HepG2 (cell line): Measurements from ENCODE around the gene FCHO2. TPM values are rescaled to one million over a fixed set of nuclear protein-coding genes. Genes with fewer than 3 reads are reported as not detected.

Experiments
- DNMT1 ChIP-seq: sonication (generic); formaldehyde crosslinking; IDR thresholded peaks from 2 replicates; pipeline ENCODE4 v1.5.1; 2020; ENCODE audit warnings: mild to moderate bottlenecking, missing genetic modification reagents
- FIP1L1 ChIP-seq: fragments of 200-400 bp; formaldehyde crosslinking; IDR thresholded peaks from 2 replicates; pipeline ENCODE4 v1.6.1; 2018; ENCODE audit warnings: low read depth, mild to moderate bottlenecking, low read length, moderate library complexity, borderline replicate concordance; ENCODE audit not compliant: insufficient read depth
- FOXA3 ChIP-seq: IDR thresholded peaks from 2 replicates; pipeline ENCODE4 v1.6.1; 2016; ENCODE audit warnings: missing genetic modification reagents, missing compliant biosample characterization
- FUBP1 ChIP-seq: sonication (generic); formaldehyde crosslinking; IDR thresholded peaks from 2 replicates; pipeline ENCODE4 v1.5.1; 2020; ENCODE audit warnings: missing genetic modification reagents, mild to moderate bottlenecking, borderline replicate concordance
- GMEB1 ChIP-seq: sonication (generic); formaldehyde crosslinking; IDR thresholded peaks from 2 replicates; pipeline ENCODE4 v1.5.1; 2020; ENCODE audit warnings: missing genetic modification reagents, mild to moderate bottlenecking, borderline replicate concordance
- LCORL ChIP-seq, 2 experiments: fragments of 450-650 bp in 1 of 2; sonication (generic) in 1 of 2; formaldehyde crosslinking in 1 of 2; IDR thresholded peaks; 2 replicates each; pipeline versions ENCODE4 v1.5.0 to v1.6.1; 2017 to 2020; ENCODE audit warnings: antibody characterized with exemption in 1 of 2, missing genetic modification reagents in 1 of 2
- MBNL3 ChIP-seq: fragments of 250-450 bp; sonication (Bioruptor Pico); conservative IDR thresholded peaks from 2 replicates; pipeline ENCODE4 v1.8.0; 2022; ENCODE audit warnings: mild to moderate bottlenecking, inconsistent platforms
- NCOA5 ChIP-seq: sonication (generic); formaldehyde crosslinking; IDR thresholded peaks from 2 replicates; pipeline ENCODE4 v1.4.0; 2020; ENCODE audit warnings: missing genetic modification reagents
- U2AF2 ChIP-seq: fragments of 200-400 bp; formaldehyde crosslinking; IDR thresholded peaks from 2 replicates; pipeline ENCODE4 v1.6.1; 2017; ENCODE audit warnings: low read depth, mild to moderate bottlenecking, low read length
- ZBTB21 ChIP-seq: sonication (generic); formaldehyde crosslinking; IDR thresholded peaks from 2 replicates; pipeline ENCODE4 v1.4.0; 2020; ENCODE audit warnings: missing genetic modification reagents
- ZBTB8A ChIP-seq: sonication (generic); formaldehyde crosslinking; IDR thresholded peaks from 2 replicates; pipeline ENCODE4 v1.4.0; 2020; ENCODE audit warnings: mild to moderate bottlenecking, low read depth, missing genetic modification reagents, borderline replicate concordance
- ZEB1 ChIP-seq: IDR thresholded peaks from 2 replicates; pipeline ENCODE4 v1.6.1; 2012; ENCODE audit warnings: mild to moderate bottlenecking, low read depth, inconsistent platforms; ENCODE audit not compliant: insufficient replicate concordance
- ZNF382 ChIP-seq: sonication (generic); formaldehyde crosslinking; IDR thresholded peaks from 2 replicates; pipeline ENCODE4 v1.5.0; 2020; ENCODE audit warnings: missing genetic modification reagents, mild to moderate bottlenecking, borderline replicate concordance
- ZNF687 ChIP-seq: sonication (generic); formaldehyde crosslinking; IDR thresholded peaks from 2 replicates; pipeline ENCODE4 v1.5.1; 2020; ENCODE audit warnings: mild to moderate bottlenecking, missing genetic modification reagents, moderate library complexity
- ZNF780A ChIP-seq: sonication (generic); formaldehyde crosslinking; IDR thresholded peaks from 2 replicates; pipeline ENCODE4 v1.8.0; 2022; ENCODE audit warnings: mild to moderate bottlenecking, missing genetic modification reagents, moderate library complexity
- polyA plus RNA-seq, 8 experiments: library from polyadenylated mRNA; depleted of rRNA in 3 of 8; stranded (reverse) in 7 of 8; unstranded in 1 of 8; fragments of >200 nt; fragmentation: Illumina TruSeq in 4 of 8; extraction: Trizol in 4 of 8; gene quantifications; 2 replicates each; pipeline versions ENCODE4 v1.2.1 to v1.2.3, GENCODE V29; 2011 to 2016; ENCODE audit warnings: low read depth in 4 of 8, missing spikeins in 1 of 8, mixed read lengths in 1 of 8; ENCODE audit not compliant: insufficient read depth in 1 of 8
- total RNA-seq, 5 experiments: library from RNA; depleted of rRNA; stranded (reverse); fragments of >200 nt; fragmentation: Illumina TruSeq; extraction: Trizol; gene quantifications; 2 replicates each; pipeline ENCODE4 v1.2.3, GENCODE V29; 2016; ENCODE audit warnings: low read depth in 1 of 5

FCHO2 gene
- total and polyA plus RNA-seq, 2 of the 13 experiments (the other 11 are each of a cell fraction or from before 2014, with no cell fraction given) = 11.6 to 17.3 TPM

- TF ChIP-seq LCORL (IDR thresholded peaks at IDR 0.05) = no peak
- TF ChIP-seq LCORL (CRISPR knock-in tag; IDR thresholded peaks at IDR 0.05) = no peak
- TF ChIP-seq GMEB1 (CRISPR knock-in tag) = no peak
- TF ChIP-seq ZNF687 (CRISPR knock-in tag) = peak; percentile 87
- TF ChIP-seq DNMT1 = no peak
- no peak for TF ChIP-seq ZNF382
- 0 out of 2 replicates have a peak, but pooled peaks have one; percentile 18 for TF ChIP-seq FUBP1 (CRISPR knock-in tag)
- TF ChIP-seq FIP1L1 = no peak
- no peak for TF ChIP-seq ZBTB21 (CRISPR knock-in tag)
- TF ChIP-seq ZBTB8A (CRISPR knock-in tag) = no peak
- TF ChIP-seq ZEB1 = no peak
- TF ChIP-seq U2AF2 = no peak
- TF ChIP-seq ZNF780A (CRISPR knock-in tag) = no peak
- 0 out of 2 replicates have a peak, but pooled peaks have one; percentile 25 for TF ChIP-seq FOXA3 (CRISPR knock-in tag)
- TF ChIP-seq MBNL3 (CRISPR knock-in tag) = no peak
- no peak for TF ChIP-seq NCOA5 (CRISPR knock-in tag)
Observed at GRCh38 chr5:72955143-72955767, 586 bp upstream of the FCHO2 start (continued).
